Measurements from ENCODE around the gene VTI1A. TPM values are rescaled to one million over a fixed set of nuclear protein-coding genes. Genes with fewer than 3 reads are reported as not detected.

VTI1A gene
- total and polyA plus RNA-seq, 2 of the 8 experiments (the other 6 are each of a cell fraction or from before 2014, with no cell fraction given): 6.0 to 20.0 TPM

- H3K27ac ChIP-seq (ENCODE audit: low read depth, low read length): no peak overlapping the region
- WGBS, 2 experiments (ENCODE audit: extremely low coverage in 1 of 2, insufficient coverage in 1 of 2, insufficient read length in 1 of 2, insufficient replicate concordance in 2 of 2, low coverage in 1 of 2, low lambda C conversion rate in 2 of 2, missing lambda C conversion rate in 1 of 2): 92% methylated on average over 4 of the region's 4 CpGs; no CpG with 5 or more reads in 1 of the 2 experiments
- POLR2A ChIA-PET (ENCODE audit: partially characterized antibody): interaction anchor here (0.7 kb wide), 1 partner anchor 12 kb away, joined by 3 read pairs; no protein-coding TSS in a partner anchor
- H2BK15ac ChIP-seq (ENCODE audit: low read length): no peak overlapping the region
- no peak overlapping the region for H3K14ac ChIP-seq (ENCODE audit: insufficient read length)
- no peak overlapping the region for H3K56ac ChIP-seq (replicated peaks; ENCODE audit: insufficient read length, low read depth, low read length)
- no peak overlapping the region for H4K91ac ChIP-seq (replicated peaks; ENCODE audit: insufficient read length, low read length)
- TF ChIP-seq POU5F1 (IDR thresholded peaks at IDR 0.05; ENCODE audit: low read depth, low read length): no peak
- TF ChIP-seq SP1 (IDR thresholded peaks at IDR 0.05; ENCODE audit: low read depth, low read length): no peak
- no peak for TF ChIP-seq RXRA (IDR thresholded peaks at IDR 0.05; ENCODE audit: insufficient read depth, low read depth, low read length)
- TF ChIP-seq SP2 (IDR thresholded peaks at IDR 0.05; ENCODE audit: low read length): no peak
- no peak for TF ChIP-seq RAD21 (IDR thresholded peaks at IDR 0.05 in 1 of 2, conservative IDR thresholded peaks at IDR 0.05 in 1 of 2; ENCODE audit: low read depth in 2 of 2, low read length in 2 of 2)
- TF ChIP-seq EP300 (IDR thresholded peaks at IDR 0.05; ENCODE audit: borderline replicate concordance in 1 of 2, low read depth in 2 of 2, low read length in 2 of 2): no peak
- no peak for TF ChIP-seq CBX5 (IDR thresholded peaks at IDR 0.05; ENCODE audit: low read depth, low read length)
- TF ChIP-seq EGR1 (IDR thresholded peaks at IDR 0.05; ENCODE audit: borderline replicate concordance, low read depth, low read length): no peak
- no peak for TF ChIP-seq FOSL1 (IDR thresholded peaks at IDR 0.05; ENCODE audit: insufficient read depth, low read depth, low read length)
- TF ChIP-seq GTF2F1 (IDR thresholded peaks at IDR 0.05; ENCODE audit: borderline replicate concordance, low read depth, low read length): no peak
- TF ChIP-seq TAF1 (IDR thresholded peaks at IDR 0.05; ENCODE audit: low read depth, low read length): no peak
- TF ChIP-seq MAX (IDR thresholded peaks at IDR 0.05): no peak
- CTCF ChIA-PET (ENCODE audit: partially characterized antibody): no interaction called here
- H2BK5ac ChIP-seq (ENCODE audit: low read depth, low read length): no peak overlapping the region
- H4K20me1 ChIP-seq (replicated peaks in 1 of 2; ENCODE audit: control insufficient read depth in 1 of 2, insufficient read depth in 2 of 2, low read length in 2 of 2): peaks cover 0 to 3% of the 10 kb centered on the region in 2 experiments
- H3K4me3 ChIP-seq (ENCODE audit: extremely low read depth in 1 of 4, insufficient read depth in 2 of 4, low read depth in 3 of 4, low read length in 4 of 4): no peak overlapping the region
- peaks cover 5% of the 10 kb centered on the region; the same call in 1 of the 2 replicates for H3K23me2 ChIP-seq (ENCODE audit: low read depth, low read length)
- no peak overlapping the region for H2BK120ac ChIP-seq (replicated peaks; ENCODE audit: low read depth, low read length)
- no peak overlapping the region for H3K4me2 ChIP-seq (ENCODE audit: insufficient read depth in 1 of 2, low read depth in 2 of 2, low read length in 2 of 2)
- no peak overlapping the region for H2BK12ac ChIP-seq (ENCODE audit: low read depth, low read length)
- no peak overlapping the region for H3K4ac ChIP-seq (replicated peaks; ENCODE audit: insufficient read length, low read depth, low read length)
- no peak overlapping the region for H2AK5ac ChIP-seq (ENCODE audit: low read depth, low read length)
- H3K4me1 ChIP-seq (replicated peaks in 1 of 4; ENCODE audit: control insufficient read depth in 3 of 4, insufficient read depth in 4 of 4, low read length in 3 of 4): no peaks in the 10 kb centered on the region
- no peaks in the 10 kb centered on the region for H3K9me3 ChIP-seq (ENCODE audit: insufficient read depth in 2 of 2, low read depth in 1 of 2, low read length in 1 of 2)
- H3K27me3 ChIP-seq (replicated peaks in 1 of 4; ENCODE audit: control insufficient read depth in 3 of 4, extremely low read depth in 1 of 4, insufficient read depth in 3 of 4, low read length in 3 of 4): no peaks in the 10 kb centered on the region; a peak in 1 of 7 replicates
- H2AFZ ChIP-seq (ENCODE audit: low read length): no peak overlapping the region
- FAIRE-seq (no peak), DNase-seq (ENCODE audit: low read depth in 1 of 2, low spot score in 2 of 2) (no peak)
- H3K18ac ChIP-seq (ENCODE audit: extremely low read depth, low read length): no peak overlapping the region
- H2BK20ac ChIP-seq (ENCODE audit: low read length): no peak overlapping the region
- H4K8ac ChIP-seq (ENCODE audit: extremely low read depth, insufficient read depth, low read length): no peak overlapping the region
- no peak overlapping the region for H3K23ac ChIP-seq (ENCODE audit: insufficient read length)
- H3K79me1 ChIP-seq (ENCODE audit: low read depth, low read length): no peaks in the 10 kb centered on the region
- no peaks in the 10 kb centered on the region for H3K36me3 ChIP-seq (ENCODE audit: control insufficient read depth in 2 of 4, insufficient read depth in 4 of 4, low read length in 3 of 4)
- no peak overlapping the region for H4K5ac ChIP-seq (ENCODE audit: insufficient read length, low read depth, low read length)
- H3K79me2 ChIP-seq (ENCODE audit: control insufficient read depth in 1 of 2, insufficient read depth in 2 of 2, low read length in 2 of 2): no peaks in the 10 kb centered on the region
- no peak overlapping the region for H3K9ac ChIP-seq (replicated peaks in 1 of 4; ENCODE audit: extremely low read depth in 1 of 4, low read depth in 3 of 4, low read length in 3 of 4)
Measured at GRCh38 chr10:112855134-112855533, 408.1 kb downstream of the VTI1A start.
